ENCODE data around the gene CRIP2. TPM values are rescaled to one million over a fixed set of nuclear protein-coding genes. Genes with fewer than 3 reads are reported as not detected.

Gene CRIP2
- total and polyA plus RNA-seq, 2 of the 13 experiments (the other 11 are each of a cell fraction or from before 2014, with no cell fraction given): 31.6 to 37.9 TPM

GRCh38 chr14:105476097-105476830 lies 1.6 kb downstream of the CRIP2 start (continued):
- 0 out of 2 replicates have a peak, but pooled peaks have one; percentile 5 for TF ChIP-seq TBX2 (CRISPR knock-in tag; IDR thresholded peaks at IDR 0.05; ENCODE audit: borderline replicate concordance)
- TF ChIP-seq PHF21A (CRISPR knock-in tag; IDR thresholded peaks at IDR 0.05): peak; percentile 45; the same call in 1 of the 2 replicates
- no peak for TF ChIP-seq CHCHD3 (CRISPR knock-in tag; IDR thresholded peaks at IDR 0.05)
- peak; percentile 14; the same call in 1 of the 2 replicates for TF ChIP-seq ZNF598 (CRISPR knock-in tag; IDR thresholded peaks at IDR 0.05; ENCODE audit: borderline replicate concordance)
- 0 out of 2 replicates have a peak, but pooled peaks have one; percentile 32 for TF ChIP-seq REPIN1 (CRISPR knock-in tag; IDR thresholded peaks at IDR 0.05; ENCODE audit: borderline replicate concordance, low read depth)
- peak; percentile 50; the same call in 1 of the 2 replicates for TF ChIP-seq POGK (CRISPR knock-in tag; conservative IDR thresholded peaks at IDR 0.05)
- TF ChIP-seq GPN1 (CRISPR knock-in tag; IDR thresholded peaks at IDR 0.05; ENCODE audit: borderline replicate concordance): 0 out of 2 replicates have a peak, but pooled peaks have one; percentile 25
- TF ChIP-seq YY1 (IDR thresholded peaks at IDR 0.05; ENCODE audit: insufficient read depth, insufficient replicate concordance, low read depth, low read length): peak; percentile 25
- TF ChIP-seq RBAK (CRISPR knock-in tag; IDR thresholded peaks at IDR 0.05): no peak
- peak; percentile 66; the same call in 1 of the 2 replicates for TF ChIP-seq ZNF691 (CRISPR knock-in tag; IDR thresholded peaks at IDR 0.05; ENCODE audit: borderline replicate concordance, low read depth)
- TF ChIP-seq SALL1 (CRISPR knock-in tag; IDR thresholded peaks at IDR 0.05): 0 out of 2 replicates have a peak, but pooled peaks have one; percentile 31
- TF ChIP-seq FOSL1 (CRISPR knock-in tag; IDR thresholded peaks at IDR 0.05; ENCODE audit: borderline replicate concordance): 0 out of 2 replicates have a peak, but pooled peaks have one; percentile 0
- no peak for TF ChIP-seq ZC3H4 (CRISPR knock-in tag; IDR thresholded peaks at IDR 0.05; ENCODE audit: borderline replicate concordance)
- no peak for TF ChIP-seq MTF1 (CRISPR knock-in tag; IDR thresholded peaks at IDR 0.05)
- TF ChIP-seq BRD4 (CRISPR knock-in tag; IDR thresholded peaks at IDR 0.05): peak; percentile 54
- no peak for TF ChIP-seq NFE2L1 (CRISPR knock-in tag; IDR thresholded peaks at IDR 0.05; ENCODE audit: borderline replicate concordance)
- TF ChIP-seq ZSCAN22 (CRISPR knock-in tag; IDR thresholded peaks at IDR 0.05): no peak
- peak; percentile 70 for TF ChIP-seq ZNF710 (CRISPR knock-in tag; IDR thresholded peaks at IDR 0.05; ENCODE audit: borderline replicate concordance)
- no peak for TF ChIP-seq GMEB1 (CRISPR knock-in tag; IDR thresholded peaks at IDR 0.05; ENCODE audit: borderline replicate concordance)
- TF ChIP-seq ZNF253 (CRISPR knock-in tag; IDR thresholded peaks at IDR 0.05; ENCODE audit: borderline replicate concordance): 0 out of 2 replicates have a peak, but pooled peaks have one; percentile 32
- 0 out of 2 replicates have a peak, but pooled peaks have one; percentile 40 for TF ChIP-seq MIER3 (CRISPR knock-in tag; IDR thresholded peaks at IDR 0.05; ENCODE audit: borderline replicate concordance)

Data from HepG2 (cell line).